ENCODE results near the gene NHS.

DNA sequence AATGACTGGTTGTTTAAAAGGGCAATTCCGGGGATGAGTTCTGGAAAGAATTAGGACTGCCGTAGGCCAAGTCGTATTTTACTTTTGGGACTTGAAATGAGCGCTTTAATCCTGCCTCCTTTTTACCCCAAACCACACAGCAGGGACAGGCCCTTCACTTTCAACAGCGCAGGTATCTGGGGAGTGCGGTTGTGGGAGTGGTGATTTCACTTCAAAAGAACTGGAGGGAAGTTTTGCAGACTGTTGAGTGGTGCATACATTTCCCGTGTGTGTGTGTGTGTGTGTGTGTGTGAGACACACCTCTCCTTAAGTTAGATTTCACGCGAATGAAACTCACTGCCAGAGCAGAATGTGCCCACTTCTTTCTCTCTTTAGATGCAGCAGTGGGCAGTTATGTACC is 2.8 kb downstream of the NHS start:
- no peak for TF ChIP-seq POLR2A (IDR thresholded peaks at IDR 0.05)
- TF ChIP-seq POLR2AphosphoS5 (IDR thresholded peaks at IDR 0.05) = no peak
- TF ChIP-seq, protein P1, sequence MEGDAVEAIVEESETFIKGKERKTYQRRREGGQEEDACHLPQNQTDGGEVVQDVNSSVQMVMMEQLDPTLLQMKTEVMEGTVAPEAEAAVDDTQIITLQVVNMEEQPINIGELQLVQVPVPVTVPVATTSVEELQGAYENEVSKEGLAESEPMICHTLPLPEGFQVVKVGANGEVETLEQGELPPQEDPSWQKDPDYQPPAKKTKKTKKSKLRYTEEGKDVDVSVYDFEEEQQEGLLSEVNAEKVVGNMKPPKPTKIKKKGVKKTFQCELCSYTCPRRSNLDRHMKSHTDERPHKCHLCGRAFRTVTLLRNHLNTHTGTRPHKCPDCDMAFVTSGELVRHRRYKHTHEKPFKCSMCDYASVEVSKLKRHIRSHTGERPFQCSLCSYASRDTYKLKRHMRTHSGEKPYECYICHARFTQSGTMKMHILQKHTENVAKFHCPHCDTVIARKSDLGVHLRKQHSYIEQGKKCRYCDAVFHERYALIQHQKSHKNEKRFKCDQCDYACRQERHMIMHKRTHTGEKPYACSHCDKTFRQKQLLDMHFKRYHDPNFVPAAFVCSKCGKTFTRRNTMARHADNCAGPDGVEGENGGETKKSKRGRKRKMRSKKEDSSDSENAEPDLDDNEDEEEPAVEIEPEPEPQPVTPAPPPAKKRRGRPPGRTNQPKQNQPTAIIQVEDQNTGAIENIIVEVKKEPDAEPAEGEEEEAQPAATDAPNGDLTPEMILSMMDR (IDR thresholded peaks at IDR 0.05 in 8 of 11, conservative IDR thresholded peaks at IDR 0.05 in 3 of 11) = no peak
